ENCODE data around the gene POGLUT2. TPM values are rescaled to one million over a fixed set of nuclear protein-coding genes. Genes with fewer than 3 reads are reported as not detected.
"Not testable (repeated sequence)": the region's sequence is repeated elsewhere in the genome, so short reads cannot be mapped to it uniquely, and the experiment has no call there.

The POGLUT2 gene
- total RNA-seq, 4 donors from 2014 or later, result 1.8 to 5.5 (median 3.7) TPM

DNA sequence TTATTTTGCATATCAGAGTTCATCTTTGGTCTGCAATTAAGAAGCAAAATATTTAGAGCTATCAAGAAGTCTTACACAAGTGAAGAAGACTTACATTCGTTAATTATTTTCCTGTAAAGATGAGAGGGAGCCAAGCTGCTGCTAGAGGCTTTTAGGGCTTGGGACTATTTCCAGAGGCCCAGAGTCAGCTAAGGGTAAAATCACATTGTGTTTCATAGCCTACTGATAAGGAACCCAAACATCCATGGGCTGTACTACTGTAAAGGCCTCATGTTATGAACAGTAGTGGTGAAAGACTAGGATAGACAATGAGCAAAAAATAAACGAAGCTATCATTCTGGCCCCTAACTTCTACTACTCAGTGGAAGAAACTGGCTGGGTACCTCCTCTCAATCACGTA, 14.3 kb downstream of the POGLUT2 start:
- H3K4me3 ChIP-seq (ENCODE audit: low read depth, poor library complexity, severe bottlenecking), result no peak overlapping the region
- no peak for TF ChIP-seq POLR2A (IDR thresholded peaks at IDR 0.05)
- TF ChIP-seq CTCF (IDR thresholded peaks at IDR 0.05), result no peak
- no peak for DNase-seq (ENCODE audit: low spot score in 2 of 2)
- WGBS, 2 donors, result 90 to 92% methylated on average over 3 of the region's 3 CpGs
- intact Hi-C loops (cut with DNase I; ENCODE audit: low total_unique reads), result loop anchor here (10.0 kb wide), 1 partner anchor 200 kb away; no protein-coding TSS in a partner anchor

GRCh38 chr13:102781591-102781990, 17.2 kb downstream of the POGLUT2 start:
- no peak overlapping the region for H3K4me3 ChIP-seq (ENCODE audit: low read depth, poor library complexity, severe bottlenecking)
- WGBS, 2 donors, result 92 to 100% methylated on average over 1 of the region's 1 CpG
- intact Hi-C loops (cut with DNase I; ENCODE audit: low total_unique reads), result loop anchor here (10.0 kb wide), 1 partner anchor 197 kb away; no protein-coding TSS in a partner anchor
- TF ChIP-seq POLR2A (IDR thresholded peaks at IDR 0.05) (no peak), CTCF (IDR thresholded peaks at IDR 0.05) (no peak)
- DNase-seq (ENCODE audit: low spot score in 2 of 2), result no peak

- WGBS, 2 donors, result 80 to 83% methylated on average over 4 of the region's 4 CpGs
- intact Hi-C loops (cut with DNase I; ENCODE audit: low total_unique reads), result loop anchor here (10.0 kb wide), 1 partner anchor 196 kb away; no protein-coding TSS in a partner anchor
- not testable (repeated sequence) for H3K4me3 ChIP-seq (ENCODE audit: low read depth, poor library complexity, severe bottlenecking); DNase-seq (ENCODE audit: low spot score in 2 of 2)
These were observed 18.1 kb downstream of the POGLUT2 start for GRCh38 chr13:102780656-102781055.

DNA sequence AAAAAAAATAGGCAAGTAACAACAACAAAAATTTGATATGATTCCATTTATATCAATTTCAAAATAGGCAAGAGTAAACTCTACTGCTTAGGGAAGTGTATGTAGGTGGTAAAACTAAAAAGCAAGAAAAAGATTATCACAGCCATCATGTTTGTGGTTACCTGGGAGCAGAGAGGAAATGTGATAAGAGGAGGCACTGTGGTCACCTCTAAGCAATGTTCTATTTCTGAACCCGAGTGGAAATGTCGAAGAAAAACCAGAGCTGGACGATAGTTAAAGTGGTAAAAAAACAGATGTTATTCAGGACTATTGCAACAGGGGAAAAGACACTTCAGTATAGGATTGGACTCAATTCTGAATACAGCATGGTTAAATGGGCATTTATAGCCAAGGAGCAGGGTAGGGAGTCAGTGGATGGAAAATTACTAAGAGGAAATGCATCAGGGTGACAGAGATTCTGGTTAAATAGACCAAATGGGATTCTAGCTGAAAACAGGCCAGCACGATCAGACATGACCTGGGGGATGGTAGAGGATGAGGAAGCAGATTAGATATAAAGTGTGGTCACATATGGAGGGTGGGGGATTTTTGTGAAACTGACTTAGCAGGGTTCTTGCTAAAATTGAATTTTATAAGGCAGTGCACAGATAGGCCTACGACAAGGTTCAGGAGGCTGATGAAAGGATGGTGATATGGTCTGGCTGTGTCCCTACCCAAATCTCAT, 19.2 kb downstream of the POGLUT2 start:
- intact Hi-C loops (cut with DNase I; ENCODE audit: low total_unique reads), result loop anchor here (10.0 kb wide), 1 partner anchor 195 kb away; no protein-coding TSS in a partner anchor
- TF ChIP-seq POLR2A (IDR thresholded peaks at IDR 0.05) (no peak), CTCF (IDR thresholded peaks at IDR 0.05) (no peak)
- H3K4me3 ChIP-seq (ENCODE audit: low read depth, poor library complexity, severe bottlenecking), result no peak overlapping the region
- no peak for DNase-seq (ENCODE audit: low spot score in 2 of 2)
- 77 to 79% methylated on average over 5 of the region's 5 CpGs for WGBS, 2 donors

DNA sequence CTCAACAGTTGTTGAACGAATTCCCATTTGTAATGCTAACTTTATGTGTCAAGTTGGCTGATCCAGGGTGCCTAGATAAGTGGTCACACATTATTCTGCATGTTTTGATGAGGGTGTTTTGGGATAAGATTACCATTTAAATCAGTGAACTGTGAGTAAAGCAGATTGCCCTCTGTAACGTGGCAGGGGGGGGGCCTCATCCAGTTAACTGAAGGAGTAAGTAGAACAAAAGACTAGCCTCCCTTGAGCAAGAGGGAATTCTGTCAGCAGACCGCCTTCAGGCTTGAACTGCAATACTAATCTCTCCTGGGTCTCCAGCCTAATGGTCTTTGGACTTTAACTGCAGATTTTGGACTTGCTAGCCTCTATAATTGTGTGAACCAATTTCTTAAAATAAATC, 21.0 kb downstream of the POGLUT2 start:
- intact Hi-C loops (cut with DNase I; ENCODE audit: low total_unique reads), result no loop called here
- 88% methylated on average over 3 of the region's 3 CpGs for WGBS, 2 donors
- TF ChIP-seq CTCF (IDR thresholded peaks at IDR 0.05) (no peak), POLR2A (IDR thresholded peaks at IDR 0.05) (no peak)
- H3K4me3 ChIP-seq (ENCODE audit: low read depth, poor library complexity, severe bottlenecking), result no peak overlapping the region
- no peak for DNase-seq (ENCODE audit: low spot score in 2 of 2)

DNA sequence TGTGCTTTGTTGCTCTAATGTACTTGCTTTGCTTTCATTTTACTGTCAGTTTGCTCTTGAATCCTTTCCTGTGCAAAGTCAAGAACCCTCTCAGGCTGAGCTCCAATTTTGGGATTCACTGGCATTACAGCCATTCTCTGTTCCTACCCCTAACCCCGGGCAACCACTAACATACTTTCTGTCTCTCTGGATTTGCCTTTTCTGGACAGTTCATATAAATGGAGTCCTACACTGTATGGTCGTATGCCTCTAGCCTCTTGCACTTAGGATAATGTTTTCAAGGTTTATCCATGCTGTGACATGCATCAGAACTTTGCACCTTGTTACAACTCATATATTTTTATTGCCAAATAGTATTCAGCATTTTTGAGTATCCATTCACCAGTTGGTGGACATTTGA, 22.5 kb downstream of the POGLUT2 start:
- no peak overlapping the region for H3K4me3 ChIP-seq (ENCODE audit: low read depth, poor library complexity, severe bottlenecking)
- DNase-seq (ENCODE audit: low spot score in 2 of 2), result no peak
- no peak for TF ChIP-seq POLR2A (IDR thresholded peaks at IDR 0.05)
- no peak for TF ChIP-seq CTCF (IDR thresholded peaks at IDR 0.05)
- intact Hi-C loops (cut with DNase I; ENCODE audit: low total_unique reads), result no loop called here
- WGBS, 2 donors, result 88 to 92% methylated on average over 2 of the region's 2 CpGs
